AG04449 (cell line): ENCODE data around the gene PACSIN3.

Source experiments
- CTCF ChIA-PET: fragments of 350-600 bp; formaldehyde crosslinking; extraction: SDS; loops from one replicate; lab custom pipeline; 2021; ENCODE audit warnings: antibody characterized with exemption; lab: Yijun Ruan, JAX
- POLR2A ChIA-PET: fragments of 400-600, 350-600 bp; formaldehyde crosslinking; extraction: SDS; loops from one replicate; lab custom pipeline; 2020; ENCODE audit warnings: antibody characterized with exemption, inconsistent platforms; lab: Yijun Ruan, JAX
- DNase-seq: peaks from one replicate; pipeline ENCODE4 v3.0.0-alpha.2; 2010; ENCODE audit warnings: low read depth, low spot score
- H3K4me3 ChIP-seq: 2 replicates; pipeline ENCODE4 v1.5.1; 2011; ENCODE audit warnings: low read depth, mild to moderate bottlenecking, control low read depth, low read length
- CTCF ChIP-seq: IDR thresholded peaks from one replicate; pipeline ENCODE4 v1.5.1; 2011; ENCODE audit warnings: mild to moderate bottlenecking, moderate library complexity, low read length, control low read depth, inconsistent platforms; ENCODE audit not compliant: insufficient read depth; ENCODE audit errors: missing control alignments

PACSIN3 gene

GRCh38 chr11:47186076-47186699, at the start of gene PACSIN3:
PACSIN3 (minus strand) TSS chr11:47186434; CDS start chr11:47182727, 3,707 bp downstream.
- peak within 1 kb of the TSS; percentile 71 for H3K4me3 ChIP-seq
- TF ChIP-seq CTCF: peak; percentile 12
- no peak for DNase-seq
- ChIA-PET POLR2A (interaction anchor here (1.4 to 1.9 kb wide), 3 partner anchors 29 to 48 kb away, joined by 5 to 7 read pairs (median 5); partner anchors contain the start of gene DDB2), CTCF (interaction anchor here (0.7 to 4.1 kb wide), 13 partner anchors 8 to 77 kb away, joined by 3 to 40 read pairs (median 6); partner anchors contain the start of genes ACP2, ARFGAP2, DDB2 and NR1H3)

- no peak overlapping the region for H3K4me3 ChIP-seq
These were observed 48.9 kb upstream of the PACSIN3 start for GRCh38 chr11:47235163-47235562.

GRCh38 chr11:47234669-47235100, 48.5 kb upstream of the PACSIN3 start:
- ChIA-PET POLR2A (interaction anchor here (0.5 to 2.3 kb wide), 4 partner anchors 14 to 524 kb away, joined by 3 to 13 read pairs (median 4); partner anchors contain the start of gene ACP2), CTCF (interaction anchor here (1.0 to 6.7 kb wide), 13 partner anchors 8 to 139 kb away, joined by 4 to 55 read pairs (median 10); partner anchors contain the start of genes ACP2, MADD and NR1H3)
- no peak for TF ChIP-seq CTCF
- no peak for DNase-seq
- H3K4me3 ChIP-seq: no peak overlapping the region

More at GRCh38 chr11:47235163-47235562, 48.9 kb upstream of the PACSIN3 start:
- no peak for TF ChIP-seq CTCF
- no peak for DNase-seq
- CTCF ChIA-PET: interaction anchor here (0.6 to 6.7 kb wide), 10 partner anchors 8 to 120 kb away, joined by 3 to 55 read pairs (median 10); partner anchors contain the start of genes ACP2, MADD and NR1H3
- POLR2A ChIA-PET: interaction anchor here (0.5 to 2.3 kb wide), 3 partner anchors 13 to 54 kb away, joined by 3 to 13 read pairs (median 5); partner anchors contain the start of gene ACP2

GRCh38 chr11:47233989-47234668, 47.9 kb upstream of the PACSIN3 start:
- ChIA-PET CTCF (interaction anchor here (0.7 to 6.7 kb wide), 19 partner anchors 9 to 173 kb away, joined by 3 to 55 read pairs (median 7); partner anchors contain the start of genes ACP2, MADD and NR1H3), POLR2A (interaction anchor here (0.6 to 2.3 kb wide), 4 partner anchors 8 to 523 kb away, joined by 3 to 13 read pairs (median 4); partner anchors contain the start of gene ACP2)
- TF ChIP-seq CTCF: peak; percentile 47
- no peak overlapping the region for H3K4me3 ChIP-seq
- no peak for DNase-seq

- H3K4me3 ChIP-seq: no peak overlapping the region
- no peak for TF ChIP-seq CTCF
- ChIA-PET POLR2A (interaction anchor here (2.3 kb wide), 1 partner anchor 15 kb away, joined by 13 read pairs; the partner anchor contains the start of gene ACP2), CTCF (interaction anchor here (0.8 to 6.7 kb wide), 14 partner anchors 10 to 174 kb away, joined by 3 to 55 read pairs (median 8); partner anchors contain the start of genes ACP2, ARFGAP2, MADD and NR1H3)
- no peak for DNase-seq
These were observed 46.8 kb upstream of the PACSIN3 start for GRCh38 chr11:47233051-47233450.
